KG1 (cell line): ENCODE measurements around the gene HDAC4.

Experiments
- DNase-seq: peaks from one replicate; lab custom pipeline; 2025; lab: John Stamatoyannopoulos, UW

The HDAC4 gene

GRCh38 chr2:239348563-239349452 lies 52.0 kb downstream of the HDAC4 start:
- DNase-seq, result no peak

- no peak for DNase-seq
These were observed 54.1 kb downstream of the HDAC4 start for GRCh38 chr2:239346676-239347075.

GRCh38 chr2:239345251-239345650 lies 55.6 kb downstream of the HDAC4 start:
- DNase-seq, result no peak

GRCh38 chr2:239344857-239345216 lies 56.0 kb downstream of the HDAC4 start:
- DNase-seq, result no peak

DNA sequence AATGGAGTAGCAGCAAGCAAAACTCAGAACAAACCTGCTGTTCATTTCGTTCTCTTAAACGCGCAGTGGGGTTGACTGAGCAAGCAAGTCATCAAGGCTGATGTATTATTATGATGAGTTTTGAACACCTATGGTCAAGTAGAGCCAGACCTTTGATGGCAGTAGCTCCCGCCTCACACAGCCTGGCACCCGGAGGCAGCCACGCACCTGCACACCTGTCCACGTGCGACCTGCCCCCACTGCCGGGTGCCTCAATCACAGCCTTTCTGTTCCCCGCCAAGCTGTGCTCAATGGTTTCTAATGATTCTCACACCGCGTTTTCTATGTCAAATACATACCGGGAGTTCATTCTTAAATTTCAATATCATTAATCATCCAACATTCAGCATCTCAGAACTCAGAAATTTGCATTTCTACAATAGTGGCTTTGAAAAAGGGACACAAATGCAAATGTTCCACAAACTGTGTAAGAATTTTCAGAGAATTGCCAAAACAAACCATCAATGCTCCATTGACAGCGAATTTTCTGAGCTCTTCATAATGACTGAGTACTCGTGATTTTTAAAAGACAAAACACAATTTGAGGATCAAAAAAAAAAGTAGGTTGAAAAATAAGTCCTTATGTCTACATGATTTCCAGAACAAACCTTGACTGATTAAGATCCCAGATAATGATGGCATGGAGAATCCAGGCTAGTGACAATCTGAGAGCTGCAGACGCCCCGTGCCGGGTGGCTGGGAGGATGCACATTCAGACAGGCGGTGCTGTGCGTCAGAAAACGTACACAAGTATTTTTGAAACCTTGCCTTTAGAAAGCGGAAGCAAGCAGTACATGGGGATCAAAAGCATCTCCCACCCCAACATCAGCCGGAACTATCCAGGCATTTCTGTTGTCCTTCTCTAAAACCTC lies 56.6 kb downstream of the HDAC4 start:
- DNase-seq, result no peak

GRCh38 chr2:239343460-239343859 lies 57.4 kb downstream of the HDAC4 start:
- no peak for DNase-seq

DNA sequence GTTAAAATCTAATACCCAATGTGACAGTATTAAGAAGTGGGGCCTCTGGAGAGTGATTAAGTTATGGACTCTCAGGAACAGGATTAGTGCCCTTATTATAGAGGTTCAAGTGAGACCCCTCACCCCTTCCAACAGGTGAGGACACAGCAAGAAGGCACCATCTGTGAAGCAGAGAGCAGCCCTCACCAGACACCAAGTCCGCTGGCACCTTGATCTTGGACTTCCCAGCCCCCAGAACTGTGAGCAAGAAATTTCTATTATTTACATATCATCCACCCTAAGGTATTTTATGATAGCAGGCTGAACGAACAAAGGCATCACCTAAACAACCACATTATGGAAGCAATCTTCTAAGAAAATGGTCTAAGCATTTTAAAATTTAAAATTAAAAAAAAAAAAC lies 59.0 kb downstream of the HDAC4 start:
- DNase-seq, result no peak

GRCh38 chr2:239341146-239341732 lies 59.6 kb downstream of the HDAC4 start:
- no peak for DNase-seq

DNA sequence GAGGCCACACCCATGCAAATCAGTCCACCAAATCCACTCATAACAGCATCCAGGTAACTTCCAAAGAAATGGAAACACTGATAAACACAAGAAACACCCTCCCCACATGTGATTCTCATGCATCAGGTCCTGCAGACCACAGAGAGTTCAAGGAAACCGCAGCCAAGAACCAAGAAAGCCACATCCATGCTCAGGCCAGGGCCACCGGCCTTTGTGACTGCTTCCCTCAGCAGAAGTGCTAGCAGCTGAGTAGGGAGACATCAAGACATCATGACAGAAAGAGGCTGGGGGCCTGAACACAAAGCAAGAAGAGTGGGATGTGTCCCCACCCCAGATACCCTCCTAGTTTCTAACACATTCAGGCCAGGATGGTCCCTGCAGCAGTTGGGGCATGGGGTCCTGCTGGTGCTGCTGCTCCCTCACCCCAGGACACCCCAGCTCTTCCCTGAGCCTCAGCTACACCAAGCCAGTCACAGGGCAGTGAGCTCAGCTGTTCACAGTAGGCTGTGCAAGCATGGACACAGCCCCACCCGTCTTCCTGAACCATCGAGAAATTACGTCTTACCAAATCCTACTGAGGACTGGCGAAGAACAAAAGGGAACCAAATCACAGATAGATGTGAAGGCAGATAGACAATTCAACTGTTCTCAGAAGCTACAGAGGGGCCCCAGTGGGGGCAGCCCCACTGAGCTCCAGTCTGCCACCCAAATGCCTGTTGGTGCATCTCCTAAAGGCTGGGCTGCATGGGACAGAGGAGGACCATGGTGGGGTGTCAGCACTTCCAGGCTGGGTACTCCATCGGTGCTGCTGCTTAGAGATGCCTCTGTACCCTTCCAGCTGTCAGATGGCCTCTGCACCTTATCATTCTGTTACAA lies 60.9 kb downstream of the HDAC4 start:
- DNase-seq, result no peak

DNA sequence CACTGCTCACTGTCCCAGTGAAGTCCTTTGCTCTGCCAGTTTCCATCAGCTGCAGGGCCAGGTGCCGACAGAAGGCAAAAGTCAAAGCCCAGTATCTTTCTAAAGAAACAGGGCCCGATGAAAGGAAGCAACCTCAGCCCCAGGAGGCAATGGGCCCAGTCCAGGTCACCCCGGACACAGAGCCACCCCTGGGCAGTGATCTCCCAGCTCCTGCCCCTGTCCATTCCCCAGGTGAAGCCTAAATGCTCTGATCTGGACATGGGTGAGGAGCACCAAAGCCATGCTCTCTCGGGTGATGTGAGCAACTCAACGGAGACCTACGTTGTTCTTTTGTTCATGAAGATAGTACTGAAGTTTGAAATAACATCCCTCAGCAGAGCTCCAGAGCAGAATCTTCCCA lies 61.6 kb downstream of the HDAC4 start:
- DNase-seq, result no peak

GRCh38 chr2:239337877-239338484 lies 62.8 kb downstream of the HDAC4 start:
- no peak for DNase-seq

GRCh38 chr2:239337122-239337876 lies 63.5 kb downstream of the HDAC4 start:
- no peak for DNase-seq

DNA sequence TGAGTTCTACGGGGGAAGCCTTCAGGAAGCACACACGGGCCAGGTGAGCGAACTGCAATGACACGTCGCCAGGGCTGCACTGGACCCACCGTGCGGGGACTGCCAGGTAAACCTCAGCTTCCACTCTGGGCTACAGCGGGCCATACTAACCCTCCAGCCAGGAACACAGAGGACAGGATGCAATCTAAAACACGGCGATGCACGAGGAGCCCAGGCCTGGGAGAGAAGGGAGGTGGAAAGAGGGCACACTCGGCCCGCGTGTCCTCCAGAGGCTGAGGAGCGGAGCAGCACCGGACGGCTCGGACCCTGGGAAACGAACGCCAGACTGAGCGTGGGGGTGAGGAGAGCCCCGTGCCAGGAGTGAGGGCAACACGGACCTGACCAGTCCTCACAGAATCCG lies 69.3 kb downstream of the HDAC4 start:
- no peak for DNase-seq

- no peak for DNase-seq
These were observed 70.0 kb downstream of the HDAC4 start for GRCh38 chr2:239330836-239331235.

DNA sequence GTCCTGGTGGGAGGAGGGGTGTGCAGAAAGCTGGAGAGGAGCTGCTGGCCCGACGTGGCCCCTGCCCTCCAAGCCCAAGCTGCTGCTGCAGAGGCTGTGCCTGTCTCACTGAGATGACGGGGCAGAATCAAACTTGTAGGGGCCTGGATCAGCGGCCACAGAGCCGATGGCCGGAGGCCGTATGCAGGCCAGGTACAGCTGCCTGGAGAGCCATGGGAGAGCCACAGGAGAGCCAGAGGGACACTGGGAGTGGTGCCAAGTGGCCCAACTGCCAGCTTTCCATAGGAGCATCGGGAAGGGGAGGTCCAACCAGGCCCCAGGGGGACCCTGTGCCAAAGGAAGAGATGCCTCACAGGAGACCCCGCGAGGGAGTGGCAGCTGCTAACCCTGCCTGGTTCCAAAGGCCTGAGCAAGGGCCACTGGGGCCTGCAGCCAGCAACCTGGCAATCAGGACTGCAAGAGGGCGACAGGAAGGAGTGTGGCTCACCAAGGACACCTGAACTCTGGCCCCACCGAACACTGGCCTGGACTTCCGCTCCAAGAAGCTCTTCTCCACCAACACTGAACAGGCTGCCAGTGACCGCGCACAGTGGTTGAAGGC lies 70.7 kb downstream of the HDAC4 start:
- no peak for DNase-seq

DNA sequence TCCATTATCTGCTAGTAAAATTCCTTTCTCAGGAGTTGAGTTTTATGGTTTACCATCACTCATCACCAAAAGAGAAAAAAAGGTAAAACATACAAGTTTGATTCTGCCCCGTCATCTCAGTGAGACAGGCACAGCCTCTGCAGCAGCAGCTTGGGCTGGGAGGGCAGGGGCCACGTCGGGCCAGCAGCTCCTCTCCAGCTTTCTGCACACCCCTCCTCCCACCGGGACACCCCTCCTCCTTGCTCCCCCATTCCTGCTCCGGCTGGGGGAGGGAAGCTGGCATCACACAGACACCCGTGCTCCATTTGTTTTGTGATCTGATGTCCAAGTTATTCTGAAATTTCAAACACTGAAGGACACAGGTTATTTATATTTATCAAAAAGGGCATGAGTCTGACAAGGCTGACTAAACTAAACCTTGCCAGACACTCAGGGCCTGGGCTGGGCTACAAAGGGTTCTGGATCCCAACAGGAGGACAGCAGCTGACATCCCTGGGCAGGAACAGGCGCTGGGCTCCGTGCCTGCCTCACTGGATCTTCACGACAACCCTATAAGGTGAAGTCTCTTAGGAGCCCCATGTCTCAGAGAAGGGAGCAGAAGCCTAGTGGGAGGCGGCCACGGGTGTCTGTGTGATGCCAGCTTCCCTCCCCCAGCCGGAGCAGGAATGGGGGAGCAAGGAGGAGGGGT lies 71.4 kb downstream of the HDAC4 start:
- DNase-seq, result no peak

DNA sequence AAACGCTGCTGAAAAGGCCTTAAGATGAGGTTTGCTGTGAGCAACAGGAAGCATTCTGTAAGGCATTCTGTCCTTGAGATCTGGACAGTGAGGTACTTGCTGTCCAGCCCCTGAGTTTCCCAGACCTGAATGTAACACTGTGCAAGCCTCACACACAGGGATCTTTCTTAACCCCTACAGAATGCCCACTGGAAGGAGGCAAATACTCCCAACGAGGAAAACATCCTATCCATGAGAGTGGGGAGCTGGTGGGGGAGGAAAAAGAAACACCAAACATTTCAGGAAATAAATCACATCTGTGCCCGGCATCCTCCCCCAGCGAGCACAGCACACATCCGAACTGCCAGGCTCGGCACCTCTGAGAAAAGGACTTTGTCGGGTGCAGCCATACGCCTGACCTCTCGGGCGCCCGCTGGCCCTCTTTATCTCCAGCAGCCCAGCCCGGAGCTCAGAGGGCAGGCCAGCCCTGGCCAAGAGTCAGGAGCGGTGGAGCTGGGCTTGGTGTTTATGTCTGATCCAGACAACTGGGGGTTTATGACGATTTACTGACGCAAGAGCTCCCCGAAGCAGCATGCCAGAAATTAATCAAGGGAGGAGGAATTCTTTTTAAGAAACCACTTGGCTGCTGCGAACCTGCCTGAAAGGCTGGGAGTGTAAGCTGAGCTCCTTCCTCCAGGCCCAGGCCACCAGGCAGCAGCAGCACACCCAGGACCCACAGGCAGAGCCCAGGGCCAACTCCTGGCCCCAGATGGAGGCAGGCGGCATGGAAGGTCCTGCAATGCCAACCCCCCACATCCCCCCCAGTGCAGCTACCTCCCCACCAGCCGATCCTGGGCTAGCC lies 72.2 kb downstream of the HDAC4 start:
- DNase-seq, result no peak

- no peak for DNase-seq
These were observed 73.1 kb downstream of the HDAC4 start for GRCh38 chr2:239327536-239328350.
